Endometrial microvascular endothelial cells (primary cell): ENCODE results near the gene SMPD4. TPM values are rescaled to one million over a fixed set of nuclear protein-coding genes. Genes with fewer than 3 reads are reported as not detected.
"Not testable (repeated sequence)": the region's sequence is repeated elsewhere in the genome, so short reads cannot be mapped to it uniquely, and the experiment has no call there.

ENCODE experiments used
- in situ Hi-C: cut with HindIII; loops from 2 replicates; pipeline ENCODE4 v1.10.0; 2017; ENCODE audit warnings: low sequenced_read_pairs, low pct_unique_long_range_greater_than_20kb; ENCODE audit errors: inconsistent ontology term
- total RNA-seq: library from RNA; depleted of rRNA; stranded (reverse); fragments of >200 nt; gene quantifications from one replicate; pipeline ENCODE4 v1.2.3, GENCODE V29; 2015; ENCODE audit errors: inconsistent ontology term

SMPD4 gene, protein sequence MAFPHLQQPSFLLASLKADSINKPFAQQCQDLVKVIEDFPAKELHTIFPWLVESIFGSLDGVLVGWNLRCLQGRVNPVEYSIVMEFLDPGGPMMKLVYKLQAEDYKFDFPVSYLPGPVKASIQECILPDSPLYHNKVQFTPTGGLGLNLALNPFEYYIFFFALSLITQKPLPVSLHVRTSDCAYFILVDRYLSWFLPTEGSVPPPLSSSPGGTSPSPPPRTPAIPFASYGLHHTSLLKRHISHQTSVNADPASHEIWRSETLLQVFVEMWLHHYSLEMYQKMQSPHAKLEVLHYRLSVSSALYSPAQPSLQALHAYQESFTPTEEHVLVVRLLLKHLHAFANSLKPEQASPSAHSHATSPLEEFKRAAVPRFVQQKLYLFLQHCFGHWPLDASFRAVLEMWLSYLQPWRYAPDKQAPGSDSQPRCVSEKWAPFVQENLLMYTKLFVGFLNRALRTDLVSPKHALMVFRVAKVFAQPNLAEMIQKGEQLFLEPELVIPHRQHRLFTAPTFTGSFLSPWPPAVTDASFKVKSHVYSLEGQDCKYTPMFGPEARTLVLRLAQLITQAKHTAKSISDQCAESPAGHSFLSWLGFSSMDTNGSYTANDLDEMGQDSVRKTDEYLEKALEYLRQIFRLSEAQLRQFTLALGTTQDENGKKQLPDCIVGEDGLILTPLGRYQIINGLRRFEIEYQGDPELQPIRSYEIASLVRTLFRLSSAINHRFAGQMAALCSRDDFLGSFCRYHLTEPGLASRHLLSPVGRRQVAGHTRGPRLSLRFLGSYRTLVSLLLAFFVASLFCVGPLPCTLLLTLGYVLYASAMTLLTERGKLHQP
- 50.4 TPM for total RNA-seq

DNA sequence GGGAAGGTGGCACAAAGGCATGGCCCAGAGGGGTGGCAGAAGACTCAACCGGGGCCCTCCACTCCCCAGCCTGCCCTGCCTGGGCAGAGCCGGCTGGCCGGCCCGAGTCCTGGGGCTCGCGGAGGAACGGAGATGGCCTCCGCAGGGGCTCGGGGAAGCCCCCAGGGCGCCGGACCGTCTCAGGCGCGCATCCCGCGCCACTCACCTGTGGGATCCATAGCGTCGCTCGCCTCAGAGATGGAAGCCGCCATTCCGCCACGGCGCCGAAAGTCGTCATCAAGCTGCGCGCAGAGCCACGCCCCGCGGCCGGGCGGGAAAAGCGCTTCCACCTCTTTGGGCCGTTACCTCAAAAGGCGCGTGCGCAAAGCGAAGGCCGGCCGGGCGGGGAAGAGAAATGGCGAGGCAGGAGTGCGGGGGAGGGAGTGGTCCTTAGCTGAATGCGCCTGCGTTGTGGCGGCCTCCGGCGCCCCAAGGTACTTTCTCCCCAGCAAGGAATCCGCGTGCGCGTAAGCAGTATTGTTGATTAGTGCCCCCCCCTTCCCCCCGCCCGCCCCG is at the start of gene SMPD4:
SMPD4 (minus strand) TSS at position 278 of the 555 bp plus-strand sequence. CDS start 5,010 bp downstream, outside the sequence.
- in situ Hi-C loops, result no loop called here

DNA sequence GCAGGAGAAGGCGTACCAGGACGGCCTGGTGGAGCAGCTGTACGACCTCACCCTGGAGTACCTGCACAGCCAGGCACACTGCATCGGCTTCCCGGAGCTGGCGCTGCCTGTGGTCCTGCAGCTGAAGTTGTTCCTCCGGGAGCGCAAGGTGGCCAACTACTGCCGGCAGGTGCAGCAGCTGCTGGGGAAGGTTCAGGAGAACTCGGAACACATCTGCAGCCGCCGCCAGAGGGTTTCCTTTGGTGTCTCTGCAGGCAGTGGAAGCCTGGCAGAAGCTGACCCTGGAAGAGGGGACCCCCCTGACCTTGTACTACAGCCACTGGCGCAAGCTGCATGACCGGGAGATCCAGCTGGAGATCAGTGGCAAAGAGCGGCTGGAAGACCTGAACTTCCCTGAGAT is 49.5 kb upstream of the SMPD4 start:
- in situ Hi-C loops, result not testable (repeated sequence)

DNA sequence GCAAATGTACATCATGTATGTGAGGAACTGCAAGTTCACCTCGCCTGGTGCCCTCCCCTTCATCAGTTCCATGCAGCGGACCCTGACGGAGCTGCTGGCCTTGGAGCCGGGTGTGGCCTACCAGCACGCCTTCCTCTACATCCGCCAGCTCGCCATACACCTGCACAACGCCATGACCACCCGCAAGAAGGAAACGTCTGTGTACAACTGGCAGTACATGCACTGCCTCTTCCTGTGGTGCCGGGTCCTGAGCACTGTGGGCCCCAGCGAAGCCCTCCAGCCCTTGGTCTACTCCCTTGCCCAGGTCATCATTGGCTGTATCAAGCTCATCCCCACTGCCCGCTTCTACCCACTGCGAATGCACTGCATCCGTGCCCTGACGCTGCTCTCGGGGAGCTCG is 49.0 kb upstream of the SMPD4 start:
- in situ Hi-C loops, result not testable (repeated sequence)

DNA sequence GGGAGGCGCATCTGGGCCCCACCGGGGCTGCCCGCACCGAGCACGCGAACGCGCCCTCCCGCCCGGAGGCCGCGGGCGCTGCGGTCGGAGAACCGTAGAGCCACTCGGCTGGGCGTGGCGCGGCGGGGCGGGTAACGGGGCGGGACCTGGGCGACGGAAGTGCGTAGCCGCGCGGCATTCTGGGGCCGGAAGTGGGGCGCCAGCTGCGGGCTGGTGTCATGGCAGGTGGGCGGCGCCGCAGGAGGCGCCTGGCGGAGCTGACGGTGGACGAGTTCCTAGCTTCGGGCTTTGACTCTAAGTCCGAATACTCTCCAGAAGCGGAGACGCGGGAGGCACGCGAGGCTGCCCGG is 47.7 kb upstream of the SMPD4 start:
- in situ Hi-C loops, result not testable (repeated sequence)

DNA sequence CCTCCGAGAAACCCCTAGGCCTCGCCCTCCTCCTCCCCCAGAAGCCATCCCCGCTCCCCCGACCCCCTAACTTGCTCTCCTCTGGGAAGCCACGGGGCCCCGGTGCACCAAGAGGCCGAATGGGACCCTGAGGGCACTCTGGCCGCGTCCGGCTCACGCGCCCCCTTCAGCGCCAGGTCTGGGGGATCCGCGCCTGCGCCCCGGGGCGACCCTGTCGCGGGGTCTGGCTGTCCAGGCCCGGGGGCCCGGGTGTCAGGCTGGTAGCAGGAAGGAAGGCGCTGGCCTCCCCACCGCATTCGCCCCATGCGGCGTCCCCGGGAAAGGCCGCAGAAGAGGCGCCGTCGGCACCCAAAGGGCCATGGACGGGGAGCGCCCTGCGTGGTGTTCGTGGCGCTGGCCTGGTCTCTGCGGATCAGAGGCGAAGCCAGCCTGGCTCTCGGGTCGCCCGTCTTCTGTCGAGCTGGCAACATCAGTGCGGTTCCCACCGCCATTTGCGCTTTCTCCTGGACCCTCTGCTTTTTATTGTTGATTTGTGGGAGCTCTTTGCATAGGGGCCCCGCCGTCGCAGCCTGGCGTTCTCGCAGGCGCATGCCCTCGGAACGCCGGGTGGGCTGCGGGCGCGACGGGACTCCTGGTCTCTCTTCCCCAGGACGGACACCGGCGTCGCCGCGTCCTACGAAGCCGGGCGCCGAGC is 47.2 kb upstream of the SMPD4 start:
- in situ Hi-C loops, result not testable (repeated sequence)

DNA sequence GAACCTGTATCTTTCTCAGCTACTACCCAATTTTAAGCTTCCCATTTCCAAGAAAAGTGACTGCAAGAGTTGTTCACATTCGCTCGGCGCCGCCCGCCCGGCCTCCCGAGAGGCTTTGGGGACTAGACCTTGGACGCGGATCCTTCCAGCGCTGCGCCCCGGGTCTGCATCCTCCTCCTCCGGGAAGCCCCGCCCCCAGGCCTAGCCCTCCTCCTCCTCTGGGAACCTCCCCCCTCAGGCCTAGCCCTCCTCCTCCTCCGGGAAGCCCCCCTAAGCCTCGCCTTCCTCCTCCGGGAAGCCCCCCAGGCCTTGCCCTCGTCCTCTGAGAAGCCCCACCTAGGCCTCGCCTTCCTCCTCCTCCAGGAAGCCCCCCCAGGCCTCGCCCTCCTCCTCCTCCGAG is 46.6 kb upstream of the SMPD4 start:
- in situ Hi-C loops, result not testable (repeated sequence)

DNA sequence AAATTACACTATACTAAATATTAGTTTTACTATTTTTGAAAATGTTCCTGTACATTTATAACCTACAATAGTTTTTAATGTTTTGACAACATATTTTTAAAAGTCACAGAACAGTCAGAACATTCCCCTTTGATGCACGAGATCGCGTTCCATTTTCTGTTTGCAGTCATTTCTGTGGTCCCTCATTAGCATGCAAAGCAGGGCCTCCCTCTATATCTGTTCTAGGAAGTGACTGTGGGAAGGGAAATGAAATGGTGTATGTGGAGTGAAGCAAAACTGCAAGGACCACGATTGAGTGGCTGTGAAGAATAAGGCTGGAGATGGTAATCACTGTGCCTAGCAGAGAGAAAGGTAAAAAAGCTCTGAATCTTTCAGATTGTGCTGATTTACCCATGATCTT is 41.1 kb upstream of the SMPD4 start:
- in situ Hi-C loops, result not testable (repeated sequence)

DNA sequence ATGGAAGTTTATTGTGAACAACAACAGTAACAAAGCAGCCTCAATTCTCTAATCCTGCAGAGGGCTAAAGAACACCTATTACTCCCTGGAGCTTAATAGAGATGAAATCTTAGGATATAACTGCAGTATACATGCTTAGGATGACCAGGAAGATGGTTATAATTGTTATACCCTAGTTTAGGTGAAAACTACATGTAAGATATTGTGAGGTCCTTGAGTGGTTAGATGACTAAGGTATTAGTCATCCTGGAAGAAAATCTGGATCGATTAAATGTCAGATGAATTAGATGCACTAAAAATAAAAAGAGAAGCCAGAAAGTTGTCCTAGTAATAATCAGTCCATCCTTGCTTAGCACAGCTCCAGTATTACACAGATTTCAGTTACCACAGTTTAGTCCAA is 39.1 kb upstream of the SMPD4 start:
- in situ Hi-C loops, result not testable (repeated sequence)

DNA sequence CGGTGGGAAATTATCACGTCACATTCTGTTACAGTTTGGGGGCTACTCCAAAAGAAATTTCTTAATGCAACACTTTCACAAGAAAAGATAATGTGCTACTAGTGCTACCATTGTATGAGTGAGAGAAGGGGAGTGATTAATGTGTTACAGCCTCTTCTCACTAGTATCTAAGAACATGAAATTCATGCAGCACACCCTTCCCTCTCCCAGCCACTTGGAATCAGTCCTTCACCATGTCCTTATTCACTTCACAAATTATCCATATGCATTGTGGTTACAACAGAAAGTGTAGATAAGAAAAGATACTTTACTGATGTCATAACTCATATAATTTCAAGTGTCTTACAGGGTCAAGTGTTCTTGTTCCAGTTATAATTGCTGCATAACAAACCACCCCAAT is 37.7 kb upstream of the SMPD4 start:
- in situ Hi-C loops, result not testable (repeated sequence)

DNA sequence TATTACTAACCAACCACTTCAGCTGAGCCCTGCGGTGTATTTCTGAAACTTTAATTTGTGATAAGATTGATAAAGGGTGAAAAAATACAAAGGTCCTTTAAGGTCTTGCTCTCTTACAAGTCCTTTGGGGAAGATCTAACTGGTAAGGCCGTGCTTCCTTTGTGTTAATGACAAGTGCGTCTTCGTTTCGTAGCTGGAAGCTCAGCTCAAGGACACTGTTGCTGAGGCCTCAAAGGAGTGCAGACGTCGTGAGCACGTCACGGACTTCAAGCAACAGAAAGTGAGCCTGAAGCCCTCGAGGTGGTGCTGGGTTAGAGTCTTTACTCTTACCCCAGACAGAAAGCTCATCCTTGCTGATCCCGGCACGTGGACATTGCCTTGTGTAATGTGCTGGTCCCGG is 25.6 kb upstream of the SMPD4 start:
- in situ Hi-C loops, result not testable (repeated sequence)

DNA sequence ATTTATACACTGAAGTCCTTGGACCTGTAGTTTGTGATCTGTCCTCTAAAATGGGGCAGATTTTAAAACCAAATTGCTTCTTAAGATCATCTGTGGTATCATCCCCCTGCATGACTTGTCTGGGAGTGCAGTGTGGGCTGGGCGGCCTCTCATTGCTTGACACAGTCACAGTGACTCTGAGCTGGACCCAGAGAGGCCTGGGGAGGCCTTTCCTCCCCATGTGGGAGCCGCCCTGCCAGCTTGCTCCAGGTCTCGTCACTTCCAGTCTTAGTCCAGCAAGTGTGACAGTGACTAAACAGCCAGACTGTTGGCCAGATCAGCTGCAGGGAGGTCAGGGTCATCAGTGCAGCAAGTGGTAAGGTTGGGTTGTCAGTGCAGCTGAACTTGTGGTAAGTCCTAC is 21.7 kb upstream of the SMPD4 start:
- in situ Hi-C loops, result not testable (repeated sequence)

DNA sequence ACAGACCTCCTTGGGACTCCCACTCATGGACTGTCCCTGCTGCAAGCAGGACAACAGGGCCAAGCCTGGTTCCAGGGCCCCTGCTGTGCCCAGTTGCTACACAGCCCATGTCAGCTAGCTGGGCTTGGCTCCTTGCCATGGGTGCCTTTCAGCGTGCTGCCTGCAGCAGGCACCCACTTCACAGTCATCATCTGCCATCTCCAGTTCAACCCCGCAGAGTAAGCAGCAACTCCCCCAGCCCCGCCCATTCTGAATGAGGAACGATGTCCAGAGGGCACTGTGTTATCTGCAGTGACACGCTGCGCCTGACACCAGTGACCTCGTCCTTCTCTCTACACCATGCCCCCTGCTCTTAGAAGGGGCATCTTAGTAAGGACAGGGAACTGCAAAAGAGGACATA is 21.1 kb upstream of the SMPD4 start:
- in situ Hi-C loops, result not testable (repeated sequence)

DNA sequence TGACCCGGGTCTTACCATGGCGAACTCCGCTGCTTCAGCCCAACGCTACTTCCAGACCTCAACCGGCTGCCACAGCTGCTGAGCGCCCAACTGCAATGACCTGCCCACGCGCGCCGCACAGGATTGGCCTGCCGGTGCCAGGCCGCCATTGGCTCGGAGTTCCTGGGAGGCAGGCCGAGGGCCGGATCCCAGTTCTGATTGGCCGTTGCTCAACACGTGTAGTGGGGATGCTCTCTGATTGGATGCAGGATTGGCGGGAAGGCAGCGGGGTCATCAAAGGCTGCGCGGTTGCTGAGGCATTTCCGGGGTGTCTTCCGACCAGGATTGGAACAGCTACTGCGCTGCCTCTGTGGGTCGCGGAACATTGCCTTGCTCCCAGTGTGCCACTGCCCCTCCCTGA is 16.9 kb upstream of the SMPD4 start, which contains the start of gene TUBA3E:
TUBA3E (minus strand) TSS at position 97 of the 400 bp plus-strand sequence; CDS start at position 18, 79 bp downstream.
- in situ Hi-C loops, result no loop called here

DNA sequence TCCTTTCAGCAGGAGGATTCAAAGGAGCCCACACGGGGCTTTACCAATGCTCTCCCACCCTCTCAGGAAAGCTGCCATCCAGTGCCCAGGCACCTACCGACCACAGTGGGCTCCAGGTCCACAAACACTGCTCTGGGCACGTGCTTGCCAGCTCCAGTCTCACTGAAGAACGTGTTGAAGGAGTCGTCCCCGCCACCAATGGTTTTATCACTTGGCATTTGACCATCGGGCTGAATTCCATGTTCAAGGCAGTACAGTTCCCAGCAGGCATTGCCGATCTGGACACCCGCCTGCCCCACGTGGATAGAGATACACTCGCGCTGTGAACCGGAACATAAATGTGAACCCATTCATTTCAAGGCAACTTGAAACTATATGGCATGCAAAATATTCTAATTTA is 14.7 kb upstream of the SMPD4 start:
- in situ Hi-C loops, result not testable (repeated sequence)

DNA sequence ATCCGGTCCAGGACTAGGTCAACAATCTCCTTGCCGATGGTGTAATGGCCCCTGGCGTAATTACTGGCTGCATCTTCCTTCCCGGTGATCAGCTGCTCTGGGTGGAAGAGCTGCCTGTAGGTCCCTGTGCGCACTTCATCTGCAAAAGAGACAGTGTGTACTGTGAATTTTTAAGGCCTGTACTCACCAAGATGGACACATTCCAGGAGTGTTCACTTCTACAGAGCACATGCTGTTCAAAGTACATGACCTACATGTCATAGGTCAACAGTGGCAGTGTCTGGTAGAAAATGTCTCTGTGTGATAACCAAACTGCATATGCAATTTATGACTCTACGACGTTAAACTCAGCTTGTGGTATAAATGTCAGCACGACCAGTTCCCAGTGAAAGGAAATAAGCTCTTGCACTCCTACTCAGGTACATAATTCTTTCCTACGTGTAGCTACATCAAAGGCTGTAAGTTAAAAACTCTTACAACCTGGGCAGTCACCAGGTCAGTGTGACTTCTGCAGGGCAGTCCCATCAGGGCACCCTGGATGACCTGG is 13.8 kb upstream of the SMPD4 start:
- in situ Hi-C loops, result not testable (repeated sequence)

DNA sequence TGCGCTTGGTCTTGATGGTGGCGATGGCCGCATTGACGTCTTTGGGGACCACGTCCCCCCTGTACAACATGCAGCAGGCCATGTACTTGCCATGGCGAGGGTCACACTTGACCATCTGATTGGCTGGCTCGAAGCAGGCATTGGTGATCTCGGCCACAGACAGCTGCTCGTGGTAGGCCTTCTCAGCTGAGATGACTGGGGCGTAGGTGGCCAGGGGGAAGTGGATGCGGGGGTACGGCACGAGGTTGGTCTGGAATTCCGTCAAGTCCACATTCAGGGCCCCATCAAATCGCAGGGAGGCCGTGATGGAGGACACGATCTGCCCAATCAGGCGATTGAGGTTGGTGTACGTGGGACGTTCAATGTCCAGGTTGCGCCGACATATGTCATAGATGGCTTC is 12.4 kb upstream of the SMPD4 start:
- in situ Hi-C loops, result not testable (repeated sequence)

DNA sequence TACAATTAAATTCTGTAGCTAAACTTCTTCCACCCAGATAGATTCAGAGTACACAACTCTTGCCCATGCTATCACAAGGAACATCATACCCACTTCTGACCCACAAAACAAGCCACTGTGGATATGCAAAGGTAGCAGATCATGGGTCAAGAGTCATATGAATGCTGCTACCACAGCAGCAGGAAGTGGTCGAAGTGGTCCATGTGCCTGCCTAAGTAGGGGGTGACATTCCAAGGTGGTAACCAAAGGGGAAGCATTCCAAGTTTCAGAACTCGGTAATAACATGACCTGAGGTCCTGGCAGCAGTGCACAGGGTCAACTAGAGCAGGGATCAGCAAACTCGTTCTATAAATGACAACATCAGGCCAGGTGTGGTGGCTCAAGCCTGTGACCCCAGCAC is 11.0 kb upstream of the SMPD4 start:
- in situ Hi-C loops, result not testable (repeated sequence)

DNA sequence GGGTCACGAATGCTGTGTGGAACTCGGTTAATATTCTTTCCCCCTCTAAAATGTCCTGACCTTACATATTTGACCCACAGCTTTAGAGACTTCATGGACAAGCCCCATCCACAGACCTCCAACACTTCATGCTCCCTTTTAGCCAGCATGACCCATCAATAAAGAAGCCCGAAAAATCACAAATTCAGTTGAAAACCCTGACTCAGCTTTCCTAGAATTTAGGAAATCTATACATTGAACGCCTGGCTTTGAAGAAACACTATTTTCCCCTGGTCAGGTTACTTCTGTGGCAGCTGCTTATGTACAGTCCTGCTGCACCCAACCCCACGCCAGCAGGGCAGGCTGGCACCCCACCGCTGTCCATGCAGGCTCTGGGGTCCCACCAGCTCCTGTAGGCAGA is 9.9 kb upstream of the SMPD4 start:
- in situ Hi-C loops, result not testable (repeated sequence)

DNA sequence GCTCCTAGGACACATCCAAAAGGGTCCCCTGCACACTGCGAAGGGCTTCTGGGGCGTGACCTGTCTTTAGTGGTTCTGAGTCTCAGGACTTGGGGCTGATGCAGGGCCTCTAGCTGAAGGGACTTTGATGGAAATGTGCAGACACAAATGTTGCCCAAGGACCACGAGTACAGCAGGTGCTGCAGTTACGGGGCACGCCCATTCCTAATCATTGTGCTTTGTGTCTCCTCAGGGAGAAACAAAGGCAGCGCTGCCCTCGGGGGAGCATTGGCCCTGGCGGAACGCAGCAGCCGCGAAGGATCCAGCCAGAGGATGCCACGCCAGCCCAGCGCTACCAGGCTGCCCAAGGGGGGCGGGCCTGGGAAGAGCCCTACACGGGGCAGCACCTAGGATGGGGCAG is 8.8 kb upstream of the SMPD4 start:
- in situ Hi-C loops, result no loop called here
